ENCODE measurements around the gene TCF7L2. TPM values are rescaled to one million over a fixed set of nuclear protein-coding genes. Genes with fewer than 3 reads are reported as not detected.

The TCF7L2 gene
- total and polyA plus RNA-seq, 4 donors: 9.1 to 32.3 (median 21.4) TPM

DNA sequence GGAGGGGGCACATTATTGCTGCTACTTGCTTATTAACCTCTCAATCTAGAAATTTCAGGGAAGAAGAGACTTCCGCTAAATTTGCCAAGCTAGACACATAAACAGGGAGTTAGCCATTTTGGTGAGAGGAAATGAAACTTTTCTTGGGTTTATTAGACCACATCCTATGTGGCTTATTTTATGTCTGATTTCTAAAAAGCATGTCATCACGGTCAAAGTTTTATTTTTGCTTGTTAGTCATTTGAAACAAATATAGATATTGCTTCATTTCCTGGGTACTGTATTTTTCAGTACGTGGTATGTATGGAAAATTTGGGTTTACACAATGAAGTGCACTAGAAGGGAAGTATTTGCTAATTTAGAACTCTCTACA, 144.1 kb downstream of the TCF7L2 start:
- peaks cover 0 to 1% (median 0%) of the 10 kb centered on the region in 4 donors for H3K9me3 ChIP-seq (ENCODE audit: control insufficient read depth in 4 of 4, insufficient read depth in 3 of 4, low read length in 3 of 4)
- H3K36me3 ChIP-seq (ENCODE audit: control insufficient read depth in 4 of 4, insufficient read depth in 4 of 4, low read length in 4 of 4): peaks cover 0 to 21% (median 6%) of the 10 kb centered on the region in 4 donors
- TF ChIP-seq, protein P1, sequence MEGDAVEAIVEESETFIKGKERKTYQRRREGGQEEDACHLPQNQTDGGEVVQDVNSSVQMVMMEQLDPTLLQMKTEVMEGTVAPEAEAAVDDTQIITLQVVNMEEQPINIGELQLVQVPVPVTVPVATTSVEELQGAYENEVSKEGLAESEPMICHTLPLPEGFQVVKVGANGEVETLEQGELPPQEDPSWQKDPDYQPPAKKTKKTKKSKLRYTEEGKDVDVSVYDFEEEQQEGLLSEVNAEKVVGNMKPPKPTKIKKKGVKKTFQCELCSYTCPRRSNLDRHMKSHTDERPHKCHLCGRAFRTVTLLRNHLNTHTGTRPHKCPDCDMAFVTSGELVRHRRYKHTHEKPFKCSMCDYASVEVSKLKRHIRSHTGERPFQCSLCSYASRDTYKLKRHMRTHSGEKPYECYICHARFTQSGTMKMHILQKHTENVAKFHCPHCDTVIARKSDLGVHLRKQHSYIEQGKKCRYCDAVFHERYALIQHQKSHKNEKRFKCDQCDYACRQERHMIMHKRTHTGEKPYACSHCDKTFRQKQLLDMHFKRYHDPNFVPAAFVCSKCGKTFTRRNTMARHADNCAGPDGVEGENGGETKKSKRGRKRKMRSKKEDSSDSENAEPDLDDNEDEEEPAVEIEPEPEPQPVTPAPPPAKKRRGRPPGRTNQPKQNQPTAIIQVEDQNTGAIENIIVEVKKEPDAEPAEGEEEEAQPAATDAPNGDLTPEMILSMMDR (IDR thresholded peaks at IDR 0.05; ENCODE audit: control extremely low read depth, extremely low read depth): no peak
- no peak overlapping the region for H3K9ac ChIP-seq (ENCODE audit: insufficient read depth in 1 of 2, low read length in 2 of 2)
- no peak overlapping the region for H3K4me3 ChIP-seq
- 15 to 48% methylated on average over 3 of the region's 3 CpGs for WGBS, 2 donors
- peak overlapping the region in 1 of 2 donors; percentile 64 for H3K27ac ChIP-seq (ENCODE audit: low read depth in 1 of 2, low read length in 1 of 2)
- DNase-seq (no peak), ATAC-seq (ENCODE audit: insufficient read depth, low FRiP score) (no peak)
- H3K27me3 ChIP-seq (ENCODE audit: control insufficient read depth in 3 of 3, insufficient read depth in 3 of 3, low read length in 2 of 3): no peaks in the 10 kb centered on the region
- H3K4me1 ChIP-seq (ENCODE audit: control insufficient read depth in 5 of 5, insufficient read depth in 5 of 5, low read length in 5 of 5): peaks cover 0 to 12% (median 4%) of the 10 kb centered on the region in 5 donors

DNA sequence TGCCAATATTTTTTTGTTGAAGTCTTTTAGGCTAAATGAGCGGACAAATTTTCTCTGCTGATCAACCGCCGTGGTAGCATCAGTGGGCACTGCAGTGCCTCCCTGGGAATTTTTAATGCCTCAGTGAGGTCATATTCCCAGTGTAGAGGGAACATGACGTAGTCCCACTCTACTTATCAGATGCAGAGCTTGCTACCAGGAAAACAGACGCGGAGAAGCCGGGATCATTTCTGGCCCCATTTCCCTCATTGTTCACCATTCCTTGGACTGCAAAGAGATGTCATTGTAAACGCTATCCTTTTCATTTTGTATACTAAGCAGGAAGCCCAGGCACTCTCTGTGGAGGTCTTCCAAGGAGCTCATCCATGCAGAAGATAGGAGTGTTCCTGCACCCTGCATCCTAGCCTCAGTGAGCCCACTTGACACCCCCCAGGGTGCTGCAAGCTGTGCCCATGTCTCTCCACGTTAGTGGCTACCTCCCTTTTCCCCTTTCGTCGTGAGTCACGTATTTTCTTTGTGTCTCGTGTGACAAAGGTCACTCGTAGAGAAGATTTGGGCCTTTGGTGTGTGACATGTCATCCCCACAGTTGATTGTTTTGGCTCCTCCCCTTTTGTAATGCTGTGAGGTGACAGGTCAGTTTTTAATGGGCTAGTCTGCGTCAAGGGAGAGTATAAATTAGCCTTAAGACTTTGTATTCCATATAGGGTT, 145.5 kb downstream of the TCF7L2 start:
- H3K27me3 ChIP-seq (ENCODE audit: control insufficient read depth in 3 of 3, insufficient read depth in 3 of 3, low read length in 2 of 3): no peaks in the 10 kb centered on the region
- peaks cover 0 to 16% (median 6%) of the 10 kb centered on the region in 4 donors for H3K36me3 ChIP-seq (ENCODE audit: control insufficient read depth in 4 of 4, insufficient read depth in 4 of 4, low read length in 4 of 4)
- H3K9ac ChIP-seq (ENCODE audit: insufficient read depth in 1 of 2, low read length in 2 of 2): no peak overlapping the region
- WGBS, 2 donors: 84 to 85% methylated on average over 15 of the region's 15 CpGs
- ATAC-seq (ENCODE audit: insufficient read depth, low FRiP score) (no peak), DNase-seq (no peak)
- TF ChIP-seq, protein P1 (IDR thresholded peaks at IDR 0.05; ENCODE audit: control extremely low read depth, extremely low read depth): no peak
- peaks cover 0 to 17% (median 12%) of the 10 kb centered on the region in 5 donors for H3K4me1 ChIP-seq (ENCODE audit: control insufficient read depth in 5 of 5, insufficient read depth in 5 of 5, low read length in 5 of 5)
- no peak overlapping the region for H3K4me3 ChIP-seq
- no peak overlapping the region for H3K27ac ChIP-seq (ENCODE audit: low read depth in 1 of 2, low read length in 1 of 2)
- H3K9me3 ChIP-seq (ENCODE audit: control insufficient read depth in 4 of 4, insufficient read depth in 3 of 4, low read length in 3 of 4): no peaks in the 10 kb centered on the region

DNA sequence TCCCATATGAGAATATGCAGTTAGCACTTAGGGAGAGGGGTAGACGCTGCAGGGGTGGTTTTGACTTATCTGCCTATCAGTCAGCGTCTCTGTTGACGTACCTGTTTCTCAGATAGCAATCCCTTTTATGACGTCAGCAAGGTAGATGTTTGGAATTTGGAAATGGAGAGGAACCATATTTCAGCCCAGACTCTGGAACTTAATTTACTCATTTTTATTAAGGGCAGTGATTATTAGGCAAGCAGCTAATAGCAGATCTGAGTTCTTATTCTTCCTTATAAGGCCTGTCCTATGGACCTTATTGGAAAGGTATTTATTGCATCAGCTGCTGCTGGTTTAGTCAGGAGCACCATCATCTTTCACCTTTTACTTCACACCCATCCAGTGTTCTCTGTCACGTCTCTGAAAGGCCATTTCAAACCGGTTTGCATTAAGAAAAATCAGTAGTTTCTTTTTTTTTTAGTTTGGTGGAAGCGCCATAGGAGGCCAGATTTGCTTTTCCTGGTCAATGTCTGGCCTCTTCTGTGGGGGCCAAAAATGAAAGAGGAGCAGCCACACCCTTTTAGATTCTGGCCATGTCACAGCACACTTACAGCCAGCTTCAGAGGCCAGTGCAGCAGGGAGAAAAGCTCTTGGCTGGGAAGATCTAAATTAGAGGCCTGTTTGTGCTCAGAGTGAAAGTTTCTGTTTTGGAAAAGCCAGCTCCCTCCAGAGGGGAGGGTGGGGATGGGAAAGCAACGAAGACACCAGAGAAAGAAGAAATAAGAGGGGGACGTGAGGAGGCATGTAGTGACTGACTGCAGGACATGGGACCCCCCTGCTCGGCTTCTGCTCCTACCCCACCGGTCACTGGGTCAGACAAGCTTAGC, 146.3 kb downstream of the TCF7L2 start:
- no peak for ATAC-seq (ENCODE audit: insufficient read depth, low FRiP score)
- Histone ChIP-seq H3K27ac (ENCODE audit: low read depth in 1 of 2, low read length in 1 of 2) (peak overlapping the region in 1 of 2 donors; percentile 0), H3K4me1 (ENCODE audit: control insufficient read depth in 5 of 5, insufficient read depth in 5 of 5, low read length in 5 of 5) (peaks cover 0 to 17% (median 12%) of the 10 kb centered on the region in 5 donors), H3K36me3 (ENCODE audit: control insufficient read depth in 4 of 4, insufficient read depth in 4 of 4, low read length in 4 of 4) (peaks cover 0 to 16% (median 6%) of the 10 kb centered on the region in 4 donors), H3K9ac (ENCODE audit: insufficient read depth in 1 of 2, low read length in 2 of 2) (peak overlapping the region in 1 of 2 donors; percentile 5), H3K9me3 (ENCODE audit: control insufficient read depth in 4 of 4, insufficient read depth in 3 of 4, low read length in 3 of 4) (no peaks in the 10 kb centered on the region), H3K27me3 (ENCODE audit: control insufficient read depth in 3 of 3, insufficient read depth in 3 of 3, low read length in 2 of 3) (no peaks in the 10 kb centered on the region), H3K4me3 (no peak overlapping the region)
- no peak for DNase-seq
- TF ChIP-seq, protein P1 (IDR thresholded peaks at IDR 0.05; ENCODE audit: control extremely low read depth, extremely low read depth): no peak
- 86 to 89% methylated on average over 11 of the region's 11 CpGs for WGBS, 2 donors
